Daoy (cell line): ENCODE results near the gene ST8SIA1. TPM values are rescaled to one million over a fixed set of nuclear protein-coding genes. Genes with fewer than 3 reads are reported as not detected.
"Not testable (repeated sequence)": the region's sequence is repeated elsewhere in the genome, so short reads cannot be mapped to it uniquely, and the experiment has no call there.

Experiments
- DNase-seq: peaks from one replicate; pipeline ENCODE4 v3.0.0-alpha.2; 2015; ENCODE audit warnings: low read depth
- total RNA-seq: library from RNA; depleted of rRNA; stranded (reverse); fragments of >200 nt; shearing (Covaris generic); gene quantifications from 2 replicates; pipeline ENCODE4 v1.2.3, GENCODE V29; 2014; rRNA removed

Gene ST8SIA1
- not detected in 2 replicates for total RNA-seq

- DNase-seq = no peak
These were observed at the start of gene ST8SIA1 for GRCh38 chr12:22334410-22335100. Gene ST8SIA1 (minus strand): TSS chr12:22334707. CDS start chr12:22334232, 475 bp downstream.

- peak; percentile 6 for DNase-seq
These were observed 45.5 kb upstream of the ST8SIA1 start for GRCh38 chr12:22380031-22380430.

GRCh38 chr12:22377731-22378496, 43.4 kb upstream of the ST8SIA1 start:
- DNase-seq = peak; percentile 39

- DNase-seq = not testable (repeated sequence)
These were observed 42.2 kb upstream of the ST8SIA1 start for GRCh38 chr12:22376596-22377150.

GRCh38 chr12:22374508-22374907, 40.0 kb upstream of the ST8SIA1 start:
- no peak for DNase-seq

- no peak for DNase-seq
These were observed 37.9 kb upstream of the ST8SIA1 start for GRCh38 chr12:22372277-22372837.

- no peak for DNase-seq
These were observed 31.7 kb upstream of the ST8SIA1 start for GRCh38 chr12:22366181-22366580.

GRCh38 chr12:22361785-22362184, 27.3 kb upstream of the ST8SIA1 start:
- DNase-seq = no peak

- DNase-seq = no peak
These were observed 26.3 kb upstream of the ST8SIA1 start for GRCh38 chr12:22360774-22361173.

GRCh38 chr12:22357531-22357930, 23.0 kb upstream of the ST8SIA1 start:
- DNase-seq = no peak

- no peak for DNase-seq
These were observed 21.7 kb upstream of the ST8SIA1 start for GRCh38 chr12:22356231-22356630.

GRCh38 chr12:22355011-22355580, 20.6 kb upstream of the ST8SIA1 start:
- no peak for DNase-seq

GRCh38 chr12:22353615-22354325, 19.3 kb upstream of the ST8SIA1 start:
- no peak for DNase-seq

- no peak for DNase-seq
These were observed 16.4 kb upstream of the ST8SIA1 start for GRCh38 chr12:22350886-22351285.

- no peak for DNase-seq
These were observed 13.7 kb upstream of the ST8SIA1 start for GRCh38 chr12:22348208-22348607.

- no peak for DNase-seq
These were observed 5.6 kb upstream of the ST8SIA1 start for GRCh38 chr12:22340143-22340542.

GRCh38 chr12:22339691-22340090, 5.2 kb upstream of the ST8SIA1 start:
- no peak for DNase-seq

GRCh38 chr12:22335794-22336166, 1.3 kb upstream of the ST8SIA1 start:
- DNase-seq = no peak

GRCh38 chr12:22333713-22334409, 646 bp downstream of the ST8SIA1 start:
- DNase-seq = no peak

GRCh38 chr12:22333186-22333712, 1.3 kb downstream of the ST8SIA1 start:
- no peak for DNase-seq

GRCh38 chr12:22332202-22332601, 2.3 kb downstream of the ST8SIA1 start:
- DNase-seq = no peak
